Esophagus muscularis mucosa (tissue), 4 donors: ENCODE data around the gene CC2D2A. TPM values are rescaled to one million over a fixed set of nuclear protein-coding genes. Genes with fewer than 3 reads are reported as not detected.
"Not testable (repeated sequence)": the region's sequence is repeated elsewhere in the genome, so short reads cannot be mapped to it uniquely, and the experiment has no call there.

Experiments
- DNase-seq: peaks from one replicate; pipeline ENCODE4 v3.0.0-alpha.2; 2017; ENCODE audit errors: extremely low spot score
- H3K27ac ChIP-seq, 4 donors: fragments of 200-600 bp; sonication (generic); replicated peaks in 1 of 4; 1 replicate in 3 of 4; 2 replicates in 1 of 4; pipeline ENCODE4 v1.5.1; 2016 to 2019; ENCODE audit warnings: mild to moderate bottlenecking in 1 of 4
- H3K27me3 ChIP-seq, 4 donors: fragments of 200-600 bp; sonication (generic); one replicate each; pipeline versions ENCODE4 v1.5.1 to v1.6.0; 2016 to 2019
- H3K36me3 ChIP-seq, 4 donors: fragments of 200-600 bp; sonication (generic); one replicate each; pipeline ENCODE4 v1.5.1; 2016 to 2019
- H3K4me1 ChIP-seq, 4 donors: fragments of 200-600 bp; sonication (generic); one replicate each; pipeline ENCODE4 v1.5.1; 2016 to 2019
- H3K4me3 ChIP-seq, 4 donors: fragments of 200-600 bp; sonication (generic); 1 replicate in 2 of 4; 2 replicates in 2 of 4; pipeline ENCODE4 v1.5.1; 2016 to 2019; ENCODE audit warnings: mild to moderate bottlenecking in 4 of 4, moderate library complexity in 1 of 4
- H3K9me3 ChIP-seq, 4 donors: fragments of 200-600 bp; sonication (generic); 1 replicate in 3 of 4; 2 replicates in 1 of 4; pipeline ENCODE4 v1.5.1; 2016 to 2019
- CTCF ChIP-seq, 3 experiments: fragments of 200-600 bp in 2 of 3; fragments of 450-650 bp in 1 of 3; sonication (generic) in 2 of 3; IDR thresholded peaks; one replicate each; pipeline ENCODE4 v1.5.1; 2017 to 2019; ENCODE audit warnings: antibody characterized with exemption in 3 of 3, mild to moderate bottlenecking in 2 of 3, moderate library complexity in 1 of 3
- EP300 ChIP-seq: sonication (generic); formaldehyde crosslinking; IDR thresholded peaks from one replicate; pipeline ENCODE4 v1.6.1; 2017; ENCODE audit warnings: antibody characterized with exemption
- POLR2A ChIP-seq: fragments of 450-650 bp; IDR thresholded peaks from one replicate; pipeline ENCODE4 v1.6.1; 2017; ENCODE audit warnings: antibody characterized with exemption, moderate library complexity, mild to moderate bottlenecking, low read depth
- POLR2AphosphoS5 ChIP-seq, 2 donors: sonication (generic); formaldehyde crosslinking; IDR thresholded peaks; one replicate each; pipeline ENCODE4 v1.6.1; 2017; ENCODE audit warnings: antibody characterized with exemption in 2 of 2
- WGBS: methylation state at CpG from one replicate; pipeline ENCODE4 v1.1.5; 2018; 5-methylcytosine and 5-hydroxymethylcytosine counted together
- intact Hi-C: fragments of 100-400 bp; cut with DNase I; formaldehyde crosslinking; loops from one replicate; pipeline ENCODE4 v1.15.1; 2023
- total RNA-seq, 4 donors: library from RNA; depleted of rRNA; stranded (reverse); fragments of >200 nt; gene quantifications; one replicate each; pipeline versions ENCODE4 v1.1.0 to v1.2.1, GENCODE V29; 2016

CC2D2A gene
- total RNA-seq, 4 donors from 2014 or later: 23.0 to 59.7 (median 45.0) TPM

- H3K4me1 ChIP-seq: no peaks in the 10 kb centered on the region
- H3K27me3 ChIP-seq: no peaks in the 10 kb centered on the region
- no peak for DNase-seq
- TF ChIP-seq CTCF (IDR thresholded peaks at IDR 0.05) (peak in 2 of 3 experiments; percentile 7 to 11), POLR2A (no peak)
- no peaks in the 10 kb centered on the region for H3K9me3 ChIP-seq
- whole genome bisulfite sequencing: 68% methylated on average over 3 of the region's 3 CpGs
- no peak overlapping the region for H3K4me3 ChIP-seq
- intact Hi-C loops: no loop called here
- peak overlapping the region in 1 of 4 donors; percentile 16 for H3K27ac ChIP-seq
- H3K36me3 ChIP-seq: peaks cover 25 to 79% (median 53%) of the 10 kb centered on the region in 4 donors
Observed at GRCh38 chr4:15513545-15513944, 43.9 kb downstream of the CC2D2A start.

GRCh38 chr4:15515106-15515505 is 45.4 kb downstream of the CC2D2A start:
- peaks cover 29 to 80% (median 57%) of the 10 kb centered on the region in 4 donors for H3K36me3 ChIP-seq
- WGBS: 93% methylated on average over 4 of the region's 4 CpGs
- H3K27ac ChIP-seq: no peak overlapping the region
- H3K4me1 ChIP-seq: no peaks in the 10 kb centered on the region
- H3K27me3 ChIP-seq: no peaks in the 10 kb centered on the region
- no peak for DNase-seq
- no peak for TF ChIP-seq POLR2A
- TF ChIP-seq CTCF (IDR thresholded peaks at IDR 0.05): no peak
- no peak for TF ChIP-seq POLR2AphosphoS5 (IDR thresholded peaks at IDR 0.05)
- TF ChIP-seq EP300: no peak
- no peak overlapping the region for H3K4me3 ChIP-seq
- intact Hi-C loops: no loop called here
- no peaks in the 10 kb centered on the region for H3K9me3 ChIP-seq

GRCh38 chr4:15516494-15516893 is 46.8 kb downstream of the CC2D2A start:
- 92% methylated on average over 3 of the region's 3 CpGs for WGBS
- no peak overlapping the region for H3K4me3 ChIP-seq
- H3K27ac ChIP-seq: no peak overlapping the region
- intact Hi-C loops: no loop called here
- H3K4me1 ChIP-seq: no peaks in the 10 kb centered on the region
- no peaks in the 10 kb centered on the region for H3K9me3 ChIP-seq
- TF ChIP-seq POLR2AphosphoS5 (IDR thresholded peaks at IDR 0.05) (no peak), POLR2A (no peak), EP300 (no peak), CTCF (IDR thresholded peaks at IDR 0.05) (no peak)
- no peak for DNase-seq
- peaks cover 21 to 75% (median 47%) of the 10 kb centered on the region in 4 donors for H3K36me3 ChIP-seq
- no peaks in the 10 kb centered on the region for H3K27me3 ChIP-seq

- H3K27ac ChIP-seq, intact Hi-C loops, H3K4me3 ChIP-seq, DNase-seq, H3K27me3 ChIP-seq, H3K9me3 ChIP-seq, H3K4me1 ChIP-seq: not testable (repeated sequence)
- peaks cover 21 to 68% (median 42%) of the 10 kb centered on the region in 4 donors for H3K36me3 ChIP-seq
- WGBS: 97% methylated on average over 4 of the region's 4 CpGs
Observed at GRCh38 chr4:15517681-15518080, 48.0 kb downstream of the CC2D2A start.

GRCh38 chr4:15521442-15522039 is 51.9 kb downstream of the CC2D2A start:
- Histone ChIP-seq H3K36me3 (peaks cover 17 to 74% (median 27%) of the 10 kb centered on the region in 4 donors), H3K27ac (no peak overlapping the region), H3K4me3 (no peak overlapping the region), H3K9me3 (no peaks in the 10 kb centered on the region), H3K4me1 (no peaks in the 10 kb centered on the region), H3K27me3 (no peaks in the 10 kb centered on the region)
- DNase-seq: no peak
- intact Hi-C loops: no loop called here
- WGBS: 95% methylated on average over 4 of the region's 4 CpGs
- TF ChIP-seq CTCF (IDR thresholded peaks at IDR 0.05) (no peak), POLR2AphosphoS5 (IDR thresholded peaks at IDR 0.05) (no peak), POLR2A (no peak), EP300 (no peak)
